Endothelial cell of umbilical vein (primary cell): ENCODE measurements around the gene SPOCD1. TPM values are rescaled to one million over a fixed set of nuclear protein-coding genes. Genes with fewer than 3 reads are reported as not detected.
"Not testable (repeated sequence)": the region's sequence is repeated elsewhere in the genome, so short reads cannot be mapped to it uniquely, and the experiment has no call there.

Experiments
- BruUV-seq: library from RNA; stranded (reverse); fragments of 400-500 nt; replicated peaks from 2 replicates; lab custom pipeline; 2021; lab: Mats Ljungman, UMichigan
- CTCF ChIA-PET: fragments of 300-600, 350-600 bp; sonication (Branson Sonifier 250); formaldehyde crosslinking; loops from one replicate; lab custom pipeline; 2021; ENCODE audit warnings: antibody characterized with exemption, inconsistent platforms; lab: Charles Lee
- POLR2A ChIA-PET: fragments of 300-600, 350-600 bp; sonication (Branson Sonifier 250); formaldehyde crosslinking; loops from one replicate; lab custom pipeline; 2021; ENCODE audit warnings: antibody characterized with exemption, inconsistent platforms; lab: Charles Lee
- DNase-seq: peaks from one replicate; pipeline ENCODE4 v3.0.0-alpha.2; 2011; ENCODE audit warnings: low read depth, low spot score
- FAIRE-seq: peaks from 2 replicates; lab custom pipeline; 2011; peaks lifted over from hg19 to GRCh38; lab: Jason Lieb, UNC
- H2AFZ ChIP-seq: 2 replicates; pipeline ENCODE4 v1.6.0; 2012; ENCODE audit warnings: low read depth, low read length, control low read depth, inconsistent platforms
- H3K27ac ChIP-seq: 2 replicates; pipeline ENCODE4 v1.5.1; 2011; ENCODE audit warnings: low read depth, mild to moderate bottlenecking, control low read depth, low read length, moderate library complexity; ENCODE audit not compliant: insufficient read depth
- H3K27me3 ChIP-seq, 2 experiments: 2 replicates each; pipeline versions ENCODE4 v1.6.0 to v1.6.1; 2011; ENCODE audit warnings: low read length in 2 of 2, mixed read lengths in 1 of 2; ENCODE audit not compliant: control insufficient read depth in 2 of 2, insufficient read depth in 2 of 2
- H3K36me3 ChIP-seq, 2 experiments: 2 replicates in 1 of 2; 3 replicates in 1 of 2; pipeline ENCODE4 v1.5.1; 2011; ENCODE audit warnings: low read length in 2 of 2, mild to moderate bottlenecking in 1 of 2, moderate library complexity in 1 of 2; ENCODE audit not compliant: control insufficient read depth in 2 of 2, insufficient read depth in 2 of 2; ENCODE audit errors: extremely low read depth in 1 of 2
- H3K4me1 ChIP-seq: 3 replicates; pipeline ENCODE4 v1.5.1; 2011; ENCODE audit warnings: mild to moderate bottlenecking, low read length; ENCODE audit not compliant: control insufficient read depth, insufficient read depth; ENCODE audit errors: extremely low read depth
- H3K4me2 ChIP-seq: 2 replicates; pipeline ENCODE4 v1.6.1; 2011; ENCODE audit warnings: low read length, control low read depth, mixed read lengths; ENCODE audit not compliant: insufficient read depth
- H3K4me3 ChIP-seq, 3 experiments: fragments of 200-600 bp in 1 of 3; sonication (generic), shearing (Covaris generic) in 1 of 3; replicated peaks in 1 of 3; 2 replicates each; pipeline ENCODE4 v1.5.1; 2011 to 2016; ENCODE audit warnings: control low read depth in 3 of 3, low read length in 3 of 3, mild to moderate bottlenecking in 2 of 3, inconsistent platforms in 1 of 3, low read depth in 1 of 3, moderate library complexity in 1 of 3; ENCODE audit not compliant: insufficient read depth in 1 of 3
- H3K79me2 ChIP-seq: 2 replicates; pipeline ENCODE4 v1.6.0; 2012; ENCODE audit warnings: low read length, inconsistent platforms; ENCODE audit not compliant: control insufficient read depth, insufficient read depth
- H3K9ac ChIP-seq: replicated peaks from 2 replicates; pipeline ENCODE3; 2011; ENCODE audit warnings: low read length, control low read depth; ENCODE audit not compliant: insufficient read depth; ENCODE audit errors: extremely low read depth
- H3K9me1 ChIP-seq: replicated peaks from 3 replicates; pipeline ENCODE4 v1.6.0; 2011; ENCODE audit warnings: mild to moderate bottlenecking, low read length; ENCODE audit not compliant: control insufficient read depth, insufficient read depth; ENCODE audit errors: extremely low read depth
- H3K9me3 ChIP-seq: replicated peaks from 2 replicates; pipeline ENCODE4 v1.5.1; 2012; ENCODE audit warnings: low read length, inconsistent platforms; ENCODE audit not compliant: control insufficient read depth, insufficient read depth
- H4K20me1 ChIP-seq: replicated peaks from 2 replicates; pipeline ENCODE3; 2011; ENCODE audit warnings: mild to moderate bottlenecking, low read length; ENCODE audit not compliant: control insufficient read depth, insufficient read depth; ENCODE audit errors: extremely low read depth
- EZH2 ChIP-seq: IDR thresholded peaks from 2 replicates; pipeline ENCODE4 v1.6.1; 2012; ENCODE audit warnings: borderline replicate concordance, low read depth, mild to moderate bottlenecking, moderate library complexity, low read length, inconsistent platforms; ENCODE audit not compliant: severe bottlenecking
- FOS ChIP-seq: IDR thresholded peaks from 2 replicates; pipeline ENCODE4 v1.6.1; 2011; ENCODE audit warnings: mild to moderate bottlenecking, low read length, moderate library complexity, borderline replicate concordance; ENCODE audit not compliant: insufficient read depth
- GATA2 ChIP-seq: IDR thresholded peaks from 2 replicates; pipeline ENCODE4 v1.7.0; 2011; ENCODE audit warnings: low read depth, mild to moderate bottlenecking, moderate library complexity, mixed read lengths, low read length; ENCODE audit not compliant: insufficient read length, insufficient read depth
- JUN ChIP-seq: IDR thresholded peaks from 2 replicates; pipeline ENCODE4 v1.6.1; 2011; ENCODE audit warnings: borderline replicate concordance, low read depth; ENCODE audit not compliant: insufficient read length, insufficient read depth
- MYC ChIP-seq: IDR thresholded peaks from one replicate; pipeline ENCODE4 v1.6.1; 2011; ENCODE audit warnings: mild to moderate bottlenecking, low read depth, low read length
- POLR2A ChIP-seq: IDR thresholded peaks from 2 replicates; pipeline ENCODE4 v1.6.1; 2012; ENCODE audit warnings: low read depth, mild to moderate bottlenecking, control low read depth, low read length
- POLR2AphosphoS5 ChIP-seq: IDR thresholded peaks from 2 replicates; pipeline ENCODE4 v1.6.1; 2012; ENCODE audit warnings: low read depth, mild to moderate bottlenecking, control low read depth, low read length, moderate library complexity; ENCODE audit not compliant: insufficient read depth
- dilution Hi-C: fragments of 300-500 bp; cut with MboI; formaldehyde crosslinking; loops from one replicate; pipeline ENCODE4 v1.15.0; 2019; ENCODE audit warnings: low sequenced_read_pairs; ENCODE audit not compliant: extremely low pct_ligation_motif_present
- intact Hi-C: fragments of 100-400 bp; cut with micrococcal nuclease; formaldehyde crosslinking; loops from one replicate; pipeline ENCODE4 v1.10.0; 2022
- polyA plus RNA-seq, 4 experiments: library from polyadenylated mRNA; depleted of rRNA in 3 of 4; stranded (reverse) in 3 of 4; unstranded in 1 of 4; fragments of >200 nt; gene quantifications; 2 replicates each; pipeline versions ENCODE4 v1.2.1 to v1.2.3, GENCODE V29; 2011 to 2012; ENCODE audit warnings: missing spikeins in 1 of 4
- total RNA-seq: library from RNA; stranded (reverse); gene quantifications from 2 replicates; pipeline ENCODE4 v1.2.3, GENCODE V29; 2021
- TF ChIP-seq, protein P1 (sequence below): IDR thresholded peaks from 2 replicates; pipeline ENCODE4 v1.6.1; 2011; ENCODE audit not compliant: insufficient read depth, insufficient read length
- TF ChIP-seq, protein P2 (sequence below), 2 donors: IDR thresholded peaks; 1 replicate in 1 of 2; 2 replicates in 1 of 2; pipeline ENCODE4 v1.5.1; 2011; ENCODE audit warnings: low read length in 2 of 2, mild to moderate bottlenecking in 2 of 2, moderate library complexity in 2 of 2, control low read depth in 1 of 2, inconsistent platforms in 1 of 2, low read depth in 1 of 2; ENCODE audit not compliant: insufficient read depth in 1 of 2; ENCODE audit errors: extremely low read depth in 1 of 2

SPOCD1 gene
- total and polyA plus RNA-seq, 2 donors (not counting 3 experiments of a cell fraction or from before 2014, with no cell fraction given), result 0.27 to 33.0 TPM

DNA sequence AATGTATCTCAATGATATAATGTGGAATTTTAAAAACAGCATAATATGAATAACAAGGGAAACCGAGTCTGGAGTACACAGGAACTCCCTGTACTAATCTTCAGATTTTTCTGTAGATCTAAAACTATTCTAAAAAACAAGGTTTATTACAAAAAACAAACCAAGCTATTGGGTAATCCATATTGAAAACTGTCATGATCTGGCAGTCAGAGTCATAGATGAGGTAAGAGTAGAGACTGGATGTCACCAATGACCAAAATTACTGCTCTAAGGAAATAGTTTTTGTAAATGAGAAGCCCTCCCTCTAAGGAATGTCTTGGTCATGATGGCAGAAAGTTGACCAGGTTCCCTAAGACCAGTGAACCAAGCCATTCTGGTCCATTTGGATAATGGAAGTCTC lies 2.4 kb upstream of the SPOCD1 start:
- H3K27ac ChIP-seq, result no peak overlapping the region
- peaks cover 3% of the 10 kb centered on the region for H3K4me1 ChIP-seq
- no peaks in the 10 kb centered on the region for H3K36me3 ChIP-seq
- H3K79me2 ChIP-seq, result no peaks in the 10 kb centered on the region
- no peaks in the 10 kb centered on the region for H3K9me3 ChIP-seq
- dilution Hi-C loops, result no loop called here
- ChIA-PET CTCF (interaction anchor here (1.1 to 5.2 kb wide), 4 partner anchors 12 to 146 kb away, joined by 3 to 77 read pairs (median 5); no protein-coding TSS in a partner anchor), POLR2A (interaction anchor here (0.5 kb wide), 1 partner anchor 43 kb away, joined by 3 read pairs; no protein-coding TSS in a partner anchor)
- H2AFZ ChIP-seq, result no peak overlapping the region
- no peak overlapping the region for H3K4me2 ChIP-seq
- FAIRE-seq (no peak), DNase-seq (no peak)
- intact Hi-C loops, result no loop called here
- no peak overlapping the region for H3K4me3 ChIP-seq
- H4K20me1 ChIP-seq, result no peaks in the 10 kb centered on the region
- TF ChIP-seq, protein P1, sequence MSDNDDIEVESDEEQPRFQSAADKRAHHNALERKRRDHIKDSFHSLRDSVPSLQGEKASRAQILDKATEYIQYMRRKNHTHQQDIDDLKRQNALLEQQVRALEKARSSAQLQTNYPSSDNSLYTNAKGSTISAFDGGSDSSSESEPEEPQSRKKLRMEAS, result no peak
- TF ChIP-seq GATA2 (no peak), JUN (no peak), POLR2AphosphoS5 (no peak), EZH2 (no peak), MYC (no peak), FOS (no peak), POLR2A (no peak)
- TF ChIP-seq, protein P2, sequence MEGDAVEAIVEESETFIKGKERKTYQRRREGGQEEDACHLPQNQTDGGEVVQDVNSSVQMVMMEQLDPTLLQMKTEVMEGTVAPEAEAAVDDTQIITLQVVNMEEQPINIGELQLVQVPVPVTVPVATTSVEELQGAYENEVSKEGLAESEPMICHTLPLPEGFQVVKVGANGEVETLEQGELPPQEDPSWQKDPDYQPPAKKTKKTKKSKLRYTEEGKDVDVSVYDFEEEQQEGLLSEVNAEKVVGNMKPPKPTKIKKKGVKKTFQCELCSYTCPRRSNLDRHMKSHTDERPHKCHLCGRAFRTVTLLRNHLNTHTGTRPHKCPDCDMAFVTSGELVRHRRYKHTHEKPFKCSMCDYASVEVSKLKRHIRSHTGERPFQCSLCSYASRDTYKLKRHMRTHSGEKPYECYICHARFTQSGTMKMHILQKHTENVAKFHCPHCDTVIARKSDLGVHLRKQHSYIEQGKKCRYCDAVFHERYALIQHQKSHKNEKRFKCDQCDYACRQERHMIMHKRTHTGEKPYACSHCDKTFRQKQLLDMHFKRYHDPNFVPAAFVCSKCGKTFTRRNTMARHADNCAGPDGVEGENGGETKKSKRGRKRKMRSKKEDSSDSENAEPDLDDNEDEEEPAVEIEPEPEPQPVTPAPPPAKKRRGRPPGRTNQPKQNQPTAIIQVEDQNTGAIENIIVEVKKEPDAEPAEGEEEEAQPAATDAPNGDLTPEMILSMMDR (IDR thresholded peaks at IDR 0.05; ENCODE audit: extremely low read depth in 1 of 2, insufficient read depth in 1 of 2, low read depth in 1 of 2, low read length in 2 of 2), result no peak
- H3K9me1 ChIP-seq, result no peaks in the 10 kb centered on the region
- no peak overlapping the region for H3K9ac ChIP-seq
- H3K27me3 ChIP-seq, result no peaks in the 10 kb centered on the region
- no TSS peak for BruUV-seq

DNA sequence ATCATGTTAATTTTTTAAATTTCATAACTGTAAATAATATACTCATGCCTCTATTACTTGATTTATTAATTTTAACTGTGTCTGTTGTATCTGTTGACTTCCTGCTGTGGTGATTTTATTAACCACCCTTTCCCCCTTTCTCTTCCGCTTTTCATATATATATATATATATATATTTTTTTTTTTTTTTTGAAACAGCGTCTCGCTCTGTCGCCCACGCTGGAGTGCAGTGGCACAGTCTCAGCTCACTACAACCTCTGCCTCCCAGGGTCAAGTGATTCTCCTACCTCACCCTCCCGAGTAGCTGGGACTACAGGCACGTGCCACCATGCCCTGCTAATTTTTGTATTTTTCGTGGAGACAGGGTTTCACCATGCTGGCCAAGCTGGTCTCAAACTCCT lies 1.1 kb upstream of the SPOCD1 start:
- H3K36me3 ChIP-seq, H3K27ac ChIP-seq, H3K4me3 ChIP-seq, H3K4me1 ChIP-seq, FAIRE-seq, dilution Hi-C loops, POLR2A ChIA-PET, H3K79me2 ChIP-seq, H4K20me1 ChIP-seq, H3K9ac ChIP-seq, H3K9me1 ChIP-seq, H2AFZ ChIP-seq, BruUV-seq, H3K4me2 ChIP-seq, DNase-seq, H3K9me3 ChIP-seq, H3K27me3 ChIP-seq: not testable (repeated sequence)
- intact Hi-C loops, result loop anchor here (1.0 kb wide), 2 partner anchors 121 to 147 kb away; partner anchors contain the start of gene PTP4A2
- CTCF ChIA-PET, result interaction anchor here (0.7 to 5.2 kb wide), 4 partner anchors 10 to 148 kb away, joined by 3 to 77 read pairs (median 7); no protein-coding TSS in a partner anchor
